HepG2 (cell line): ENCODE measurements around the gene OR8D4. TPM values are rescaled to one million over a fixed set of nuclear protein-coding genes. Genes with fewer than 3 reads are reported as not detected.

Source experiments
- ATAC-seq: fragments of 200-7000 bp; cut with Tn5 transposase; 3 replicates; pipeline ENCODE4 v1.9.1; 2020; ENCODE audit warnings: mild to moderate bottlenecking, moderate library complexity
- Bru-seq: library from RNA; stranded (reverse); fragments of 400-500 nt; gene quantifications from one replicate; lab custom pipeline; 2021; lab: Mats Ljungman, UMichigan
- BruChase-seq, 2 experiments: library from RNA; stranded (reverse); fragments of 400-500 nt; gene quantifications; one replicate each; lab custom pipeline; 2021; lab: Mats Ljungman, UMichigan
- BruUV-seq: library from RNA; stranded (reverse); fragments of 400-500 nt; replicated peaks from 2 replicates; lab custom pipeline; 2021; lab: Mats Ljungman, UMichigan
- CTCF ChIA-PET: fragments of 300-600 bp; formaldehyde crosslinking; extraction: SDS; loops from one replicate; lab custom pipeline; 2021; ENCODE audit warnings: low total read pairs, inconsistent platforms, low intra/inter-chr PET ratio; lab: Yijun Ruan, JAX
- POLR2A ChIA-PET: fragments of 350-600 bp; sonication (Branson Sonifier 250); formaldehyde crosslinking; loops from one replicate; lab custom pipeline; 2020; ENCODE audit warnings: antibody characterized with exemption, inconsistent platforms; lab: Yijun Ruan, JAX
- DNase-seq: peaks from one replicate; pipeline ENCODE4 v3.0.0-alpha.2; 2015; ENCODE audit warnings: low spot score
- FAIRE-seq: peaks from 3 replicates; lab custom pipeline; 2011; peaks lifted over from hg19 to GRCh38; lab: Jason Lieb, UNC
- H2AFZ ChIP-seq: one replicate; pipeline ENCODE4 v1.6.1; 2011; ENCODE audit warnings: low read length, inconsistent platforms
- H3K27ac ChIP-seq: fragments of 300-600 bp; 3 replicates; pipeline ENCODE4 v1.8.0; 2011; ENCODE audit warnings: mixed run types, mild to moderate bottlenecking, mixed read lengths, low read length, inconsistent platforms; ENCODE audit not compliant: insufficient read depth; ENCODE audit errors: extremely low read length
- H3K27me3 ChIP-seq, 2 experiments: fragments of 200-600 bp in 1 of 2; 2 replicates in 1 of 2; 3 replicates in 1 of 2; pipeline versions ENCODE4 v1.6.0 to v1.8.0; 2011; ENCODE audit warnings: low read length in 2 of 2, mild to moderate bottlenecking in 2 of 2, moderate library complexity in 2 of 2, inconsistent platforms in 1 of 2; ENCODE audit not compliant: insufficient read depth in 2 of 2, control insufficient read depth in 1 of 2
- H3K36me3 ChIP-seq, 2 experiments: fragments of 200-600 bp in 1 of 2; replicated peaks in 1 of 2; 2 replicates in 1 of 2; 3 replicates in 1 of 2; pipeline versions ENCODE4 v1.5.1 to v1.8.0; 2011; ENCODE audit warnings: low read length in 2 of 2, inconsistent platforms in 1 of 2; ENCODE audit not compliant: insufficient read depth in 2 of 2, control insufficient read depth in 1 of 2
- H3K4me1 ChIP-seq: 2 replicates; pipeline ENCODE4 v1.5.1; 2012; ENCODE audit warnings: low read length, inconsistent platforms; ENCODE audit not compliant: insufficient read depth
- H3K4me2 ChIP-seq: 2 replicates; pipeline ENCODE4 v1.6.0; 2011; ENCODE audit warnings: low read depth, low read length, inconsistent platforms
- H3K4me3 ChIP-seq, 3 experiments: fragments of 200-600 bp in 1 of 3; sonication (generic), shearing (Covaris generic) in 1 of 3; replicated peaks in 1 of 3; 2 replicates each; pipeline ENCODE4 v1.5.1; 2011 to 2016; ENCODE audit warnings: low read length in 3 of 3, inconsistent platforms in 2 of 3, low read depth in 2 of 3, mild to moderate bottlenecking in 2 of 3, control low read depth in 1 of 3, mixed read lengths in 1 of 3; ENCODE audit not compliant: insufficient read depth in 1 of 3
- H3K79me2 ChIP-seq: one replicate; pipeline ENCODE4 v1.6.1; 2011; ENCODE audit warnings: low read length, inconsistent platforms; ENCODE audit not compliant: insufficient read depth
- H3K9ac ChIP-seq: 2 replicates; pipeline ENCODE4 v1.6.0; 2011; ENCODE audit warnings: mild to moderate bottlenecking, low read depth, low read length, inconsistent platforms; ENCODE audit not compliant: insufficient read depth
- H3K9me3 ChIP-seq: 2 replicates; pipeline ENCODE4 v1.5.1; 2012; ENCODE audit warnings: mild to moderate bottlenecking, low read length
- H4K20me1 ChIP-seq: 2 replicates; pipeline ENCODE4 v1.6.0; 2011; ENCODE audit warnings: inconsistent platforms, mild to moderate bottlenecking, low read length, moderate library complexity; ENCODE audit not compliant: insufficient read depth
- DNMT3B ChIP-seq: conservative IDR thresholded peaks from 2 replicates; pipeline ENCODE4 v1.6.1; 2016; ENCODE audit warnings: missing biosample characterization, control low read depth
- DRAP1 ChIP-seq: IDR thresholded peaks from 2 replicates; pipeline ENCODE4 v1.6.1; 2016; ENCODE audit warnings: missing genetic modification reagents, missing compliant biosample characterization
- ETV5 ChIP-seq: IDR thresholded peaks from 2 replicates; pipeline ENCODE4 v1.6.1; 2018; ENCODE audit warnings: missing biosample characterization, missing genetic modification reagents, inconsistent platforms, borderline replicate concordance
- RAD51 ChIP-seq: fragments of 450-650 bp; IDR thresholded peaks from 2 replicates; pipeline ENCODE4 v1.6.1; 2016; ENCODE audit warnings: borderline replicate concordance
- REXO4 ChIP-seq: sonication (generic); formaldehyde crosslinking; IDR thresholded peaks from 2 replicates; pipeline ENCODE4 v1.8.0; 2022; ENCODE audit warnings: missing genetic modification reagents, mild to moderate bottlenecking, borderline replicate concordance
- SETDB1 ChIP-seq: sonication (generic); formaldehyde crosslinking; IDR thresholded peaks from 2 replicates; pipeline ENCODE4 v1.5.1; 2020; ENCODE audit warnings: missing genetic modification reagents, mild to moderate bottlenecking, borderline replicate concordance
- WGBS: methylation state at CpG from one replicate; pipeline ENCODE4 v1.1.6; 2017; ENCODE audit warnings: low lambda C conversion rate; 5-methylcytosine and 5-hydroxymethylcytosine counted together
- in situ Hi-C: cut with HindIII; loops from 2 replicates; pipeline ENCODE4 v1.10.0; 2017; ENCODE audit warnings: low pct_unique_long_range_greater_than_20kb; ENCODE audit not compliant: extremely low pct_ligation_motif_present
- intact Hi-C: fragments of 100-400 bp; cut with micrococcal nuclease; formaldehyde crosslinking; loops from one replicate; pipeline ENCODE4 v1.10.0; 2022; ENCODE audit not compliant: unreplicated experiment
- long read RNA-seq, 2 experiments: library from RNA in 1 of 2; library from polyadenylated mRNA in 1 of 2; stranded (forward) in 1 of 2; unstranded in 1 of 2; transcript quantifications; one replicate each; pipeline ENCODE4 v2.0.0, GENCODE V29; 2019 to 2022
- polyA minus RNA-seq, 3 experiments: library from RNA; depleted of rRNA, polyadenylated mRNA; stranded (reverse); fragments of >200 nt; gene quantifications; 2 replicates each; pipeline ENCODE4 v1.2.3, GENCODE V29; 2011; ENCODE audit warnings: low replicate concordance in 1 of 3
- polyA plus RNA-seq, 8 experiments: library from polyadenylated mRNA; depleted of rRNA in 3 of 8; stranded (reverse) in 7 of 8; unstranded in 1 of 8; fragments of >200 nt; fragmentation: Illumina TruSeq in 4 of 8; extraction: Trizol in 4 of 8; gene quantifications; 2 replicates each; pipeline versions ENCODE4 v1.2.1 to v1.2.3, GENCODE V29; 2011 to 2016; ENCODE audit warnings: low read depth in 4 of 8, missing spikeins in 1 of 8, mixed read lengths in 1 of 8; ENCODE audit not compliant: insufficient read depth in 1 of 8
- total RNA-seq, 5 experiments: library from RNA; depleted of rRNA; stranded (reverse); fragments of >200 nt; fragmentation: Illumina TruSeq; extraction: Trizol; gene quantifications; 2 replicates each; pipeline ENCODE4 v1.2.3, GENCODE V29; 2016; ENCODE audit warnings: low read depth in 1 of 5

The OR8D4 gene
- not detected in 2 replicates for total RNA-seq (2016; rRNA removed; fragmentation: Illumina TruSeq; extraction: Trizol)
- total RNA-seq (2016; cell fraction: cytosol; rRNA removed; fragmentation: Illumina TruSeq; extraction: Trizol; ENCODE audit: low read depth), result not detected in 2 replicates
- not detected in 2 replicates for total RNA-seq (2016; cell fraction: insoluble cytoplasmic fraction; rRNA removed; fragmentation: Illumina TruSeq; extraction: Trizol)
- total RNA-seq (2016; cell fraction: membrane; rRNA removed; fragmentation: Illumina TruSeq; extraction: Trizol), result not detected in 2 replicates
- total RNA-seq (2016; cell fraction: nucleus; rRNA removed; fragmentation: Illumina TruSeq; extraction: Trizol), result not detected in 2 replicates
- polyA plus RNA-seq (2011; rRNA removed), result not detected in 2 replicates
- polyA plus RNA-seq (2011; cell fraction: cytosol; rRNA removed), result not detected in 2 replicates
- polyA plus RNA-seq (2011; cell fraction: nucleus; rRNA removed), result not detected in 2 replicates
- not detected in 2 replicates for polyA plus RNA-seq (2012)
- polyA plus RNA-seq (2016; cell fraction: cytosol; fragmentation: Illumina TruSeq; extraction: Trizol; ENCODE audit: low read depth), result not detected in 2 replicates
- polyA plus RNA-seq (2016; cell fraction: insoluble cytoplasmic fraction; fragmentation: Illumina TruSeq; extraction: Trizol; ENCODE audit: low read depth), result not detected in 2 replicates
- not detected in 2 replicates for polyA plus RNA-seq (2016; cell fraction: membrane; fragmentation: Illumina TruSeq; extraction: Trizol; ENCODE audit: low read depth)
- polyA plus RNA-seq (2016; cell fraction: nucleus; fragmentation: Illumina TruSeq; extraction: Trizol; ENCODE audit: insufficient read depth, low read depth), result not detected in 2 replicates
- not detected in 2 replicates for polyA minus RNA-seq (2011; rRNA and poly(A)+ RNA removed; ENCODE audit: low replicate concordance)
- not detected in 2 replicates for polyA minus RNA-seq (2011; cell fraction: cytosol; rRNA and poly(A)+ RNA removed)
- polyA minus RNA-seq (2011; cell fraction: nucleus; rRNA and poly(A)+ RNA removed), result not detected in 2 replicates
- not detected for Bru-seq, nascent RNA
- percentile 11 among the genes with signal in this experiment for BruChase-seq, experiment 1, labeled RNA remaining after a 6-hour chase
- BruChase-seq, experiment 2, labeled RNA remaining after a 2-hour chase, result percentile 9 among the genes with signal in this experiment
- long read RNA-seq, experiment 1, result 0 reads
- long read RNA-seq, experiment 2, result 0 reads

- Histone ChIP-seq H3K36me3 (no peaks in the 10 kb centered on the region), H3K27me3 (no peaks in the 10 kb centered on the region), H3K4me2 (no peak within 1 kb of the TSS), H3K27ac (no peak within 1 kb of the TSS), H2AFZ (no peak within 1 kb of the TSS), H3K9ac (no peak within 1 kb of the TSS), H3K9me3 (no peaks in the 10 kb centered on the region), H3K4me3 (no peak within 1 kb of the TSS), H3K79me2 (no peaks in the 10 kb centered on the region), H3K4me1 (no peaks in the 10 kb centered on the region), H4K20me1 (no peaks in the 10 kb centered on the region)
- ChIA-PET CTCF (no interaction called here), POLR2A (no interaction called here)
- no peak for FAIRE-seq
- no peak for DNase-seq
- in situ Hi-C loops, result no loop called here
- WGBS, result 0% methylated on average over 1 of the region's 1 CpG
- no peak for ATAC-seq
- BruUV-seq, result no TSS peak
- intact Hi-C loops, result no loop called here
- TF ChIP-seq DRAP1 (CRISPR knock-in tag) (no peak), REXO4 (CRISPR knock-in tag) (no peak), DNMT3B (no peak), SETDB1 (CRISPR knock-in tag) (no peak), RAD51 (no peak), ETV5 (no peak)
Measured at GRCh38 chr11:123901867-123902266, at the start of gene OR8D4. TSS of gene OR8D4 (plus strand) at chr11:123902167. CDS start at chr11:123906432, 4,265 bp downstream.
